Germinal center (tissue), 1 donor: ENCODE measurements around the gene TSSK2.

Experiments
- DNase-seq: peaks from one replicate; pipeline ENCODE4 v3.0.0; 2012; ENCODE audit warnings: mixed read lengths, low spot score

TSSK2 gene

GRCh38 chr22:19106886-19107729 is 24.0 kb upstream of the TSSK2 start:
- DNase-seq, result no peak

- no peak for DNase-seq
These were observed 23.4 kb upstream of the TSSK2 start for GRCh38 chr22:19107730-19108074.

GRCh38 chr22:19108807-19109197 is 22.3 kb upstream of the TSSK2 start:
- no peak for DNase-seq

GRCh38 chr22:19109198-19110063 is 21.7 kb upstream of the TSSK2 start:
- peak; percentile 62 for DNase-seq

- no peak for DNase-seq
These were observed 21.0 kb upstream of the TSSK2 start for GRCh38 chr22:19110064-19110458.

- DNase-seq, result no peak
These were observed 20.5 kb upstream of the TSSK2 start for GRCh38 chr22:19110646-19111045.

GRCh38 chr22:19111140-19111539 is 20.0 kb upstream of the TSSK2 start:
- no peak for DNase-seq

- no peak for DNase-seq
These were observed 19.5 kb upstream of the TSSK2 start for GRCh38 chr22:19111584-19111983.

GRCh38 chr22:19113429-19113828 is 17.7 kb upstream of the TSSK2 start:
- DNase-seq, result no peak

- DNase-seq, result no peak
These were observed 16.0 kb upstream of the TSSK2 start for GRCh38 chr22:19114984-19115552.

GRCh38 chr22:19115628-19116027 is 15.5 kb upstream of the TSSK2 start:
- DNase-seq, result no peak

GRCh38 chr22:19117111-19117512 is 14.0 kb upstream of the TSSK2 start:
- DNase-seq, result no peak

GRCh38 chr22:19118329-19118880 is 12.7 kb upstream of the TSSK2 start:
- DNase-seq, result peak; percentile 80

- no peak for DNase-seq
These were observed 11.2 kb upstream of the TSSK2 start for GRCh38 chr22:19119949-19120348.

- DNase-seq, result no peak
These were observed 10.1 kb upstream of the TSSK2 start for GRCh38 chr22:19120829-19121630.

GRCh38 chr22:19121631-19122142 is 9.4 kb upstream of the TSSK2 start:
- peak; percentile 54 for DNase-seq

- peak; percentile 100 for DNase-seq
These were observed 8.9 kb upstream of the TSSK2 start, which contains the start of gene DGCR2 for GRCh38 chr22:19122143-19122751. TSS of gene DGCR2 (minus strand) at chr22:19122412. CDS start at chr22:19122206, 206 bp downstream.

- DNase-seq, result no peak
These were observed 8.2 kb upstream of the TSSK2 start for GRCh38 chr22:19122752-19123492.

- DNase-seq, result no peak
These were observed 7.2 kb upstream of the TSSK2 start for GRCh38 chr22:19123936-19124335.

- DNase-seq, result no peak
These were observed 6.7 kb upstream of the TSSK2 start for GRCh38 chr22:19124377-19124776.
